Right lobe of liver (tissue), 4 donors: ENCODE measurements around the gene TCOF1.

ENCODE experiments used
- POLR2A ChIP-seq: fragments of 450-650 bp; IDR thresholded peaks from one replicate; pipeline ENCODE4 v1.6.1; 2017; ENCODE audit warnings: antibody characterized with exemption, mild to moderate bottlenecking
- TF ChIP-seq, protein P1 (sequence below), 4 donors: fragments of 200-600 bp in 3 of 4; fragments of 450-650 bp in 1 of 4; IDR thresholded peaks; one replicate each; pipeline versions ENCODE4 v1.5.1 to v1.8.0; 2016 to 2022; ENCODE audit warnings: antibody characterized with exemption in 4 of 4, mild to moderate bottlenecking in 2 of 4
- donor health status: DM: no; HTN: no; CAD: no.
- donor health status: DM: no; HTN: no; CAD: no.
- donor health status: DM: no; HTN: yes; CAD: no.

DNA sequence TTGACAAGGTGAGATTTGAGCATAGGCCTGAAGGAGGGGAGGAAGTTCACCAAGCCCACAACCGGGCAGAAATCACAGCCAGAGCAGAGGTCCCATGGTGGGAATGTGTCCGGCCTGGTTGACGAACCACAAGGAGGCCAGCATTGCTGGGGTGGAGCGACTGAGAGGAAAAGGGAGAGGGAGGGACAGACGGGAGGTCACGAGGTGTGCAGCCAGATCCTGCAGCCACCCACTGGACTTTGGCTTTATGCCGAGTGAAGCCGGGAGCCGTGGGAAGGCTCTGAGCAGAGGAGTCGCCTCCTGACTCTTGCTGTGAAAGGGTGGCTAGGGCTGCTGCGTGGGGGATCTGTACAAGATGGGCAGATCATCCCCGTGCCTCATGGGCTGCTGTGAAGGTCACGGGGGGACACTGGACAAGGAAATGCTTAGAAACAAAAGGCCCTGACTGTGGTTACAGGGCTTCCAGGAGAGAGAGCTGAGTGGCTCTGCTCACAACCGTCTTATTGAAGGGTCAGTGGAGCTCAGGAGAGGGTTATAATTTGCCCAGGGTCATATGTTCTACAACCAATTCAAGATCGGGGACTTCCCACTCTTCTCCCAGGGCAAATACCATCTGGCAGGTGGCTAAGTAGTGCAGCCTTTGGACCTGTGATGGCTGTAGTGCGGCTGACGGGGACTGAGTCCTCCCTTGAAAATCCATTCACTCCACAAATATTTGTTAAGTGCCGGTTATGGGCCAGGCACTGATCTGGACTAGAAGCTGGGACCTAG, 70.8 kb downstream of the TCOF1 start:
- TF ChIP-seq, protein P1, sequence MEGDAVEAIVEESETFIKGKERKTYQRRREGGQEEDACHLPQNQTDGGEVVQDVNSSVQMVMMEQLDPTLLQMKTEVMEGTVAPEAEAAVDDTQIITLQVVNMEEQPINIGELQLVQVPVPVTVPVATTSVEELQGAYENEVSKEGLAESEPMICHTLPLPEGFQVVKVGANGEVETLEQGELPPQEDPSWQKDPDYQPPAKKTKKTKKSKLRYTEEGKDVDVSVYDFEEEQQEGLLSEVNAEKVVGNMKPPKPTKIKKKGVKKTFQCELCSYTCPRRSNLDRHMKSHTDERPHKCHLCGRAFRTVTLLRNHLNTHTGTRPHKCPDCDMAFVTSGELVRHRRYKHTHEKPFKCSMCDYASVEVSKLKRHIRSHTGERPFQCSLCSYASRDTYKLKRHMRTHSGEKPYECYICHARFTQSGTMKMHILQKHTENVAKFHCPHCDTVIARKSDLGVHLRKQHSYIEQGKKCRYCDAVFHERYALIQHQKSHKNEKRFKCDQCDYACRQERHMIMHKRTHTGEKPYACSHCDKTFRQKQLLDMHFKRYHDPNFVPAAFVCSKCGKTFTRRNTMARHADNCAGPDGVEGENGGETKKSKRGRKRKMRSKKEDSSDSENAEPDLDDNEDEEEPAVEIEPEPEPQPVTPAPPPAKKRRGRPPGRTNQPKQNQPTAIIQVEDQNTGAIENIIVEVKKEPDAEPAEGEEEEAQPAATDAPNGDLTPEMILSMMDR (IDR thresholded peaks at IDR 0.05) = no peak
- TF ChIP-seq POLR2A = peak; percentile 47
